ENCODE results near the gene ZFAND6.
"Not testable (repeated sequence)": the region's sequence is repeated elsewhere in the genome, so short reads cannot be mapped to it uniquely, and the experiment has no call there.

The ZFAND6 gene

DNA sequence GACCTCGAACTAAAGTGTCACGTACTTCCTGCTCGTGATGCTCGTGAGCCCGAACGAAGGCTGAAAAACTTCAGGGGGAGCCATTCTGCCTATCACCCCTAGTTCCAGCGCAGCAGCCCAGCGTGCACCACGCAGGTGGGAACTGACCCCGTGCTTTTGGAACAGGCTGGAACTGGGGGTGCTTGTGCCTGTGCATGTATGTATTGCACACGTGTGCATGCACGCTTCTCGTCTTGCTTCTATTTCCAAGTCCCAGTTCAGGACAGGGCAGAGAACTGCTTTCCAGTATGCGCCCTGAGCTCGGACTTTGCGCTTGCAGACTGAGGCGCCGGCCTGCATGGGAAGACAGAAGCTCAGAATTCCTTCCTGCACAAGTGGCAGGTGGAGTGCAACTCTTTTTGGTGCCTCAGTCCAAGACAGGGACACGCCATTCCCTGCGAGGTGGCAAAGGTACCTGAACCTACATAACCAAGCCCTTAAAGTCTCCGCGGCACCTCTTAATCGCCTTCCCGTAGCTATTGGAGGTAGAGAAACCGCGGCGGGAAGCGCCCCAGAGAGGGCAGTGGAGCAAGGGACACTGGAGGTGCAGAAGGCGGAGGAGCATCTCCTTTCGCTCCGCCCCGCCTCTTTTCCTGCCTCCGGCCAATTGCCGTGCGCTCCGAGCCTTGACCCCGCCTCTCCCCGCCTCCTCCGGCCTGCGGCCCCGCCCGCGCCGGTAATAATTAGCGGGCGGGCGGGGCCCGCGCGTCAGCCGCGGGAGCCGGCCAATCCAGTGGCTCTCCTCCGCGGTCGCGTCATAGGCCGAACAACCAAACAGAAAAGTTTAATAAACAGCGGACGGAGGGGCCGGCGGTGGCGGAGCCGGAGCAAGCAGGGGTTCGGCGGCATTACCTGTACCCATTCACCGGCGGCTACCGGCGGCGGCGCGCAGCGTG, at the start of gene ZFAND6:
Gene ZFAND6 (plus strand): TSS at position 826 of the 935 bp plus-strand sequence. CDS start 60,669 bp downstream, outside the sequence.
- DNase-seq (ENCODE audit: extremely low read depth, low read depth) = peak; percentile 77
- TF ChIP-seq, protein P1, sequence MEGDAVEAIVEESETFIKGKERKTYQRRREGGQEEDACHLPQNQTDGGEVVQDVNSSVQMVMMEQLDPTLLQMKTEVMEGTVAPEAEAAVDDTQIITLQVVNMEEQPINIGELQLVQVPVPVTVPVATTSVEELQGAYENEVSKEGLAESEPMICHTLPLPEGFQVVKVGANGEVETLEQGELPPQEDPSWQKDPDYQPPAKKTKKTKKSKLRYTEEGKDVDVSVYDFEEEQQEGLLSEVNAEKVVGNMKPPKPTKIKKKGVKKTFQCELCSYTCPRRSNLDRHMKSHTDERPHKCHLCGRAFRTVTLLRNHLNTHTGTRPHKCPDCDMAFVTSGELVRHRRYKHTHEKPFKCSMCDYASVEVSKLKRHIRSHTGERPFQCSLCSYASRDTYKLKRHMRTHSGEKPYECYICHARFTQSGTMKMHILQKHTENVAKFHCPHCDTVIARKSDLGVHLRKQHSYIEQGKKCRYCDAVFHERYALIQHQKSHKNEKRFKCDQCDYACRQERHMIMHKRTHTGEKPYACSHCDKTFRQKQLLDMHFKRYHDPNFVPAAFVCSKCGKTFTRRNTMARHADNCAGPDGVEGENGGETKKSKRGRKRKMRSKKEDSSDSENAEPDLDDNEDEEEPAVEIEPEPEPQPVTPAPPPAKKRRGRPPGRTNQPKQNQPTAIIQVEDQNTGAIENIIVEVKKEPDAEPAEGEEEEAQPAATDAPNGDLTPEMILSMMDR (IDR thresholded peaks at IDR 0.05; ENCODE audit: low read depth, low read length) = no peak

GRCh38 chr15:80010131-80010673, 49.3 kb upstream of the ZFAND6 start:
- TF ChIP-seq, protein P1 (IDR thresholded peaks at IDR 0.05; ENCODE audit: low read depth, low read length) = no peak
- DNase-seq (ENCODE audit: extremely low read depth, low read depth) = no peak

DNA sequence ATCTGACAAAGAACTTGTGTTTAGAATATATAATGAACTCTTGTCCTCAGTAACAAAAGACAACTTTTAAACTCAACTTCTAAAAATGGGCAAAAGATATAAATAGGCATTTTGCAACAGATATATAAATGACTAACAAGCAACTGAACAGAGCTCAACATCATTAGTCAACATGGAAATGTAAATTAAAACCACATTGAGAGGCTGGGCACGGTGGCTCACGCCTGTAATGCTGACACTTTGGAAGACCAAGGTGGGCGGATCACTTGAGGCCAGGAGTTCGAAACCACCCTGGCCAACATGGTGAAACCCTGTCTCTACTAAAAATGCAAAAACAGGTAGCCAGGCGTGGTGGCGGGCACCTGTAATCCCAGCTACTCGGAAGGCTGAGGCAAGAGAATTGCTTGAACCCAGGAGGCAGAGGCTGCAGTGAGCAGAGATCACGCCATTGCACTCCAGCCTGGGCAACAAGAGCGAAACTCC, 48.4 kb upstream of the ZFAND6 start:
- DNase-seq (ENCODE audit: extremely low read depth, low read depth) = peak; percentile 88

GRCh38 chr15:80011596-80011995, 47.9 kb upstream of the ZFAND6 start:
- no peak for DNase-seq (ENCODE audit: extremely low read depth, low read depth)
- TF ChIP-seq, protein P1 (IDR thresholded peaks at IDR 0.05; ENCODE audit: low read depth, low read length) = no peak

DNA sequence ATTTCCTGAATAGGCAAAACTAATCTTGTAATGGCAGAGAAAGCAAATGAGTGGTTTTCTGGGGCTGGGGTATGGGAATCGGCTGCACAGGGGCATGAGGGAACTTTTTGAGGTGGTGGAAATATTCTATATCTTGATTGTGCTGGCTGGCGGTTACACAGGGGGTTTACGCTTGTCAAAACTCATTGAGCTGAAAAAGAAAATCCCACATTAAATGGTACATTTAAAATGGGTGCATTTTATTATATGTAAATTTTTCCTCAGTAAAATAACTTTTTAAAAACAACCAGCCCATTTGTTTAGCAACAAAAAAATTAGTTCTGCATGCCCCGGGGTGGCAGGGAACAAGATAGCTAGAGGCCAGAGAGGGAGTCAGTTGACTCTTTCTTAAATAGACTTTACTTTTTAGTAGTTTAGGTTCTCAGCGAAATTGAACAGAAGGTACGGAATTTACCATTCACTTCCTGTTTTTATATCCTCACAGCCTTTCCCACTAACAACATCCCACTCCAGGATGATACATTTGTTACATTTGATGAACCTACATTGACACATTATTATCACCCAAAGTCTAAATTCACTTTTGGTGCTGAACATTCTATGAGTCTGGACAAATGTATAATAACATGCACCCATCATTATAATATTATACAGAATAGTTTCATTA, 47.3 kb upstream of the ZFAND6 start:
- TF ChIP-seq, protein P1 (IDR thresholded peaks at IDR 0.05; ENCODE audit: low read depth, low read length) = no peak
- no peak for DNase-seq (ENCODE audit: extremely low read depth, low read depth)

- DNase-seq (ENCODE audit: extremely low read depth, low read depth) = not testable (repeated sequence)
Measured at GRCh38 chr15:80014186-80014585, 45.3 kb upstream of the ZFAND6 start.

- TF ChIP-seq, protein P1 (IDR thresholded peaks at IDR 0.05; ENCODE audit: low read depth, low read length) = no peak
- no peak for DNase-seq (ENCODE audit: extremely low read depth, low read depth)
Measured at GRCh38 chr15:80015156-80015555, 44.3 kb upstream of the ZFAND6 start.

- DNase-seq (ENCODE audit: extremely low read depth, low read depth) = not testable (repeated sequence)
Measured at GRCh38 chr15:80016506-80016905, 43.0 kb upstream of the ZFAND6 start.

- not testable (repeated sequence) for DNase-seq (ENCODE audit: extremely low read depth, low read depth)
Measured at GRCh38 chr15:80017139-80017538, 42.3 kb upstream of the ZFAND6 start.
